Smooth muscle cell of the brain vasculature (primary cell): Measurements from ENCODE around the gene CYP27A1.
"Not testable (repeated sequence)": the region's sequence is repeated elsewhere in the genome, so short reads cannot be mapped to it uniquely, and the experiment has no call there.

Source experiments
- DNase-seq: peaks from one replicate; pipeline ENCODE4 v3.0.0-alpha.2; 2012; ENCODE audit warnings: low read depth, low spot score

The CYP27A1 gene

GRCh38 chr2:218781691-218782527 lies at the start of gene CYP27A1:
TSS of gene CYP27A1 (plus strand) at chr2:218782147. CDS start at chr2:218782183, 36 bp downstream.
- DNase-seq, result no peak

- no peak for DNase-seq
Observed at GRCh38 chr2:218732761-218733158, 49.2 kb upstream of the CYP27A1 start.

GRCh38 chr2:218733171-218734021 lies 48.6 kb upstream of the CYP27A1 start:
- DNase-seq, result no peak

GRCh38 chr2:218734190-218734975 lies 47.6 kb upstream of the CYP27A1 start:
- no peak for DNase-seq

GRCh38 chr2:218736531-218736930 lies 45.4 kb upstream of the CYP27A1 start:
- DNase-seq, result no peak

GRCh38 chr2:218743068-218743467 lies 38.9 kb upstream of the CYP27A1 start:
- DNase-seq, result no peak

- DNase-seq, result no peak
Observed at GRCh38 chr2:218744615-218745014, 37.3 kb upstream of the CYP27A1 start.

- DNase-seq, result no peak
Observed at GRCh38 chr2:218745160-218745558, 36.8 kb upstream of the CYP27A1 start.

- no peak for DNase-seq
Observed at GRCh38 chr2:218745559-218746469, 36.1 kb upstream of the CYP27A1 start.

GRCh38 chr2:218746470-218746795 lies 35.5 kb upstream of the CYP27A1 start:
- DNase-seq, result no peak

GRCh38 chr2:218746960-218747359 lies 35.0 kb upstream of the CYP27A1 start:
- no peak for DNase-seq

GRCh38 chr2:218748741-218749441 lies 33.1 kb upstream of the CYP27A1 start:
- no peak for DNase-seq

GRCh38 chr2:218754201-218754600 lies 27.7 kb upstream of the CYP27A1 start:
- DNase-seq, result no peak

GRCh38 chr2:218754781-218755180 lies 27.2 kb upstream of the CYP27A1 start:
- DNase-seq, result no peak

- DNase-seq, result no peak
Observed at GRCh38 chr2:218755198-218755566, 26.8 kb upstream of the CYP27A1 start.

- DNase-seq, result no peak
Observed at GRCh38 chr2:218755567-218756404, 26.2 kb upstream of the CYP27A1 start.

GRCh38 chr2:218756599-218757377 lies 25.2 kb upstream of the CYP27A1 start:
- no peak for DNase-seq

GRCh38 chr2:218761795-218762194 lies 20.2 kb upstream of the CYP27A1 start:
- DNase-seq, result no peak

GRCh38 chr2:218772759-218773158 lies 9.2 kb upstream of the CYP27A1 start:
- not testable (repeated sequence) for DNase-seq
